Testis (tissue), 2 donors: ENCODE data around the gene AADAT.

Experiments used
- POLR2A ChIP-seq: fragments of 450-650 bp; IDR thresholded peaks from one replicate; pipeline ENCODE4 v1.6.1; 2017; ENCODE audit warnings: antibody characterized with exemption, mild to moderate bottlenecking, moderate library complexity
- TF ChIP-seq, protein P1 (sequence below), 3 experiments: fragments of 450-650 bp in 2 of 3; fragments of 200-600 bp in 1 of 3; sonication (generic) in 1 of 3; IDR thresholded peaks; one replicate each; pipeline ENCODE4 v1.5.1; 2016 to 2019; ENCODE audit warnings: antibody characterized with exemption in 3 of 3, mild to moderate bottlenecking in 2 of 3, moderate library complexity in 1 of 3

DNA sequence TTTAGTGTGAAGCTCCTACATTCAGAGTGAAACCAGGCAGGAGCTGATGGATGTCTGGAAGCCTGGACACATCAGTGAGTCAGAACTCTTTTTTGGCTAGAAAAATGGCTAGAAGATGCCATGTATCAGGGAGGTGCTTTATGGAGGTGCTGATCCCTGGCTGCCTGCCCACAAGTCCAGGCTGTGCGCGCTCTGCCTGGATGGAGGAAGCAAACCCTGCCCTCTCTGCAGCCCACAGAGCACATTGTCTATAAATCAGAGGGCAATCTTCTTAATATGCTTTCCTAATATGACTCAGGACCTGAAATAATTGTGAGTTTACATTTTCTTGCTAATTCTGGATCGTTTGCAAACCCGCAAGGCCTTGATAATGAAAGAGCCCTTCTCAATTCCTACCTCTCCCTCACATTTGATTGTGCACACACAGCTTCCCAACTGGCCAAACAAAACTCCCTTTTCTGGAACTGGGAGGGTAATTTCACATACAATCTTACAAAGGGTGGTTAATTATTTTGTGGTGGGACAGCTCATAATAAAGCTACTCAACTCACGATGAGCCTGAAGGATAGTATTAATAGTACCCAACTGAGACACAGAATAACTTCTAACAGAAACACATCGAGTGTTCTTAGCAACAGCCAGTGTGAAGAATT is 75.3 kb downstream of the AADAT start:
- TF ChIP-seq, protein P1, sequence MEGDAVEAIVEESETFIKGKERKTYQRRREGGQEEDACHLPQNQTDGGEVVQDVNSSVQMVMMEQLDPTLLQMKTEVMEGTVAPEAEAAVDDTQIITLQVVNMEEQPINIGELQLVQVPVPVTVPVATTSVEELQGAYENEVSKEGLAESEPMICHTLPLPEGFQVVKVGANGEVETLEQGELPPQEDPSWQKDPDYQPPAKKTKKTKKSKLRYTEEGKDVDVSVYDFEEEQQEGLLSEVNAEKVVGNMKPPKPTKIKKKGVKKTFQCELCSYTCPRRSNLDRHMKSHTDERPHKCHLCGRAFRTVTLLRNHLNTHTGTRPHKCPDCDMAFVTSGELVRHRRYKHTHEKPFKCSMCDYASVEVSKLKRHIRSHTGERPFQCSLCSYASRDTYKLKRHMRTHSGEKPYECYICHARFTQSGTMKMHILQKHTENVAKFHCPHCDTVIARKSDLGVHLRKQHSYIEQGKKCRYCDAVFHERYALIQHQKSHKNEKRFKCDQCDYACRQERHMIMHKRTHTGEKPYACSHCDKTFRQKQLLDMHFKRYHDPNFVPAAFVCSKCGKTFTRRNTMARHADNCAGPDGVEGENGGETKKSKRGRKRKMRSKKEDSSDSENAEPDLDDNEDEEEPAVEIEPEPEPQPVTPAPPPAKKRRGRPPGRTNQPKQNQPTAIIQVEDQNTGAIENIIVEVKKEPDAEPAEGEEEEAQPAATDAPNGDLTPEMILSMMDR (IDR thresholded peaks at IDR 0.05) = no peak
- TF ChIP-seq POLR2A = no peak
